HEK293T (cell line): ENCODE data around the gene CACNA1F.

Experiments
- ARNT ChIP-seq: fragments of 450-650 bp; IDR thresholded peaks from 2 replicates; pipeline ENCODE4 v1.6.1; 2017; ENCODE audit warnings: mild to moderate bottlenecking
- CTBP1 ChIP-seq: fragments of 450-650 bp; IDR thresholded peaks from 2 replicates; pipeline ENCODE4 v1.6.1; 2016; ENCODE audit warnings: borderline replicate concordance
- FOXM1 ChIP-seq: fragments of 450-650 bp; IDR thresholded peaks from 2 replicates; pipeline ENCODE4 v1.6.1; 2017; ENCODE audit warnings: mild to moderate bottlenecking, borderline replicate concordance
- PKNOX1 ChIP-seq: fragments of 450-650 bp; IDR thresholded peaks from 2 replicates; pipeline ENCODE4 v1.6.1; 2016
- TARDBP ChIP-seq: fragments of 450-650 bp; IDR thresholded peaks from 2 replicates; pipeline ENCODE4 v1.6.1; 2016
- ZNF384 ChIP-seq: fragments of 450-650 bp; IDR thresholded peaks from 2 replicates; pipeline ENCODE4 v1.6.1; 2016

- TF ChIP-seq CTBP1, result no peak
- no peak for TF ChIP-seq PKNOX1
- no peak for TF ChIP-seq FOXM1
- no peak for TF ChIP-seq ARNT
- no peak for TF ChIP-seq TARDBP
- TF ChIP-seq ZNF384, result no peak
These were observed 881 bp upstream of the CACNA1F start for GRCh38 chrX:49233887-49234555.
